Renal cortical epithelial cell (primary cell): ENCODE results near the gene ENDOD1. TPM values are rescaled to one million over a fixed set of nuclear protein-coding genes. Genes with fewer than 3 reads are reported as not detected.

Experiments used
- DNase-seq: peaks from one replicate; pipeline ENCODE4 v3.0.0-alpha.2; 2011; ENCODE audit warnings: low read depth
- total RNA-seq: library from RNA; depleted of rRNA; stranded (reverse); fragments of >200 nt; gene quantifications from 2 replicates; pipeline ENCODE4 v1.2.3, GENCODE V29; 2014

ENDOD1 gene
- total RNA-seq, 1 donor from 2014 or later: 47.9 TPM

DNA sequence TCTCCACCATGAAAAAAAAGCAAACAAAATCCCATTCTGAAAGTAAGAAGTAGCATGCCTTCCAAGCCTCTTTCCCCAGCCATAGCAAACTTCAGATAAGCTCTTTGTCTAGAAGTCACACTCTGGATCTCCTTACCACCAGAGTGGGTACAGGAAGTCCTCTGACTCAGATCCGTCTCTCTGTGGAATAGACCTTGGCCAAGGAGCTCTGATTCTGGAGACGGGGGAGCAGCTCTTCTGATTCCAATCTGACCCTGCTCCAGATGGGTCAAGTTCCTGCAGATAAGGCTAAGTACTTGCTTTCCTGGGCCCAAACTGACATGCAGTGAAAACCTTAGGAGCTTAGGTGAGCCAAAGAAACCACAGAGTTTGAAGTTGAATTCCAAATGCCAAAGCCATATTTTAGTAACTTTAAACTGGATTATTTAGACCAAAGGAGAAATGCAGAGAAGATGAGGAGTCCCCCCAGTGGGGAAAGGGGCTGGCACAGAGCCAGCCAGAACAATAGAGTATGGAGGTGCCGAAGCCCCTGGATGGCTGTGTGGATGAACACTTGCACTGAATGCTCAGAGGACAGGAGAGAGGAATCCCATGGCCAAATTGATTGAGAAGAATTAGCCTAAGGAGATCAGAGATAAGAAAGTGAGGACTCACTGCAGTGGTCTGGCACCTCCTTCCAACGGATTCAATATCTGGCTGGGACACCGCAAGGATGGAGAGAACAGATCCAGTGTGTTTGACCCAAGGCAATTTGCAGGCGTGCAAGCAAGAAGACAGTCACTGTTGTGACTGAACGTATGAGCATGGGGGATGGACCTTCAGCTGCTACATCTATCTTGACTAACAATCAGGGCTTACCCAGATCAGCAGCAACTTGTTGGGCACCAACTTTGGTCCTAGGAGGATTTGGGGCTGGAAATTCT lies 54.9 kb downstream of the ENDOD1 start:
- DNase-seq: no peak

- no peak for DNase-seq
Measured at GRCh38 chr11:95145430-95146060, 55.9 kb downstream of the ENDOD1 start.

- peak; percentile 77 for DNase-seq
Measured at GRCh38 chr11:95147364-95147905, 57.8 kb downstream of the ENDOD1 start.

GRCh38 chr11:95148406-95148805 lies 58.8 kb downstream of the ENDOD1 start:
- DNase-seq: peak; percentile 44

- DNase-seq: no peak
Measured at GRCh38 chr11:95148938-95149337, 59.3 kb downstream of the ENDOD1 start.

DNA sequence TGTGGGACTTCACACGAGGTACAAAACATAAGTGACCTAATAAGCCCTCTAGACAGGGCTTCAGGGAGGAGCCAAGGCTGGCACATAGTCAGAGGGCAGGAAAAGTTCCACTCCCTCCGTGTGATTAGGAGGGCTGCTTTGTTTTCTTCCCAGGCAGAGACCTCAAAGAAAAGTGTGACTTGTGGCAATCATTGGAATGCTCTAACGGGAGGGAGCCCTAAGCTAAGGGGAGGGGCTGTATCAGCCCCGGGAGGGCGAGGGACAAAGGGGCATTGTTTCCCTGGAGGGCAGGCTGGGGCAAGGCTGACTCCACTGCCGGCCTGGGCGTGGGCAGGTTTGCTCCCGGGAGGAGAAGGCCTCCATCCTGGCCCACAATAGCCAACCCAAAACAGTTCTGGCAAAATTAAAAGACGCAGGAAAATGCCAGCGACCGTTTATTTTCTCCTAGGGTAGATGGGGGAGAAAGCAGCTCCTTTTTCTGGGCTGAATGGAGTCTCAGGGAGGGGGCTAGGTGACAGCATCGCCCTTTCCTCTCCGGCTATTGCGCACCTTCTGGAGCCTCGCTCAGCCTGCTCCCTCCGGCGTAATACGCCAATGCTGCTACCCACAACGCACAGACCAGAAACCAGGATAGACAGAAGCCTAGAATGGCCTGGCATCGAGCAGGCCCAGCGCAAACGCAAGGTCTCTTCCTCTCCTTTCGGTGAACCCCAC lies 60.2 kb downstream of the ENDOD1 start:
- DNase-seq: peak; percentile 91

- DNase-seq: peak; percentile 79
Measured at GRCh38 chr11:95150956-95151684, 61.5 kb downstream of the ENDOD1 start.

GRCh38 chr11:95152876-95153856 lies 63.5 kb downstream of the ENDOD1 start:
- no peak for DNase-seq

- no peak for DNase-seq
Measured at GRCh38 chr11:95153857-95154246, 64.2 kb downstream of the ENDOD1 start.

GRCh38 chr11:95154514-95154913 lies 64.9 kb downstream of the ENDOD1 start:
- peak; percentile 60 for DNase-seq

GRCh38 chr11:95155385-95155784 lies 65.7 kb downstream of the ENDOD1 start:
- no peak for DNase-seq

- no peak for DNase-seq
Measured at GRCh38 chr11:95156133-95156721, 66.6 kb downstream of the ENDOD1 start.

DNA sequence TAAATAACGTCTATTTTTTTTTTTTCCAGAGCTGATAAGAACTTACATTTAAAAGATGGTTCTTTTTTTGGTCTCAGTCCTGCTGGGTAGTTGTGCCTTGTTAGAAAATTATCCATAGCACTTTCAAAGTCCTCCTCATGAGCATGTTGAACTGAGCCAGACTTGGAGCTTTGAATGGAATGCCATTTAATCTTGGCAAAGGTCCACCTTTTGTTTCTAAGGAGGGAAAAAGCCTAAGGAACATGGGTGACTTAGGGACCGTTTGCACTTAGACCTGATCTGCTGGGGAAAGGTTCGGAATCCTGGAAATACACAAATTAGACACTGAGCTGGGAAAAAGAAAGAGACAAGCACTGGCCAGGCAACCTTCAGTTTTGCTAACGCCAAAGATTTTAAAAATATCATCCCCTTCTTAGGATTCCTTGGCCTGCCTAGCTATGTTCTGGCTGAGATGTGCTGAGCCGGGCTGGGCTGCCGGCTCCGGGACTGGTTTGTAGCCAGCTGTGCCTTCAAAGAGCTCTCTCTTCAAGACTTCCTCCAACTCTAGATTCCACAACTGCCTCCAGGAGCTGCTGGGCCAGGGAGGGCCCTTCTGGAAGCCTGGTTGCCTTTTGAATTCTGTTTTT lies 67.4 kb downstream of the ENDOD1 start:
- no peak for DNase-seq

- DNase-seq: no peak
Measured at GRCh38 chr11:95157824-95158223, 68.2 kb downstream of the ENDOD1 start.

DNA sequence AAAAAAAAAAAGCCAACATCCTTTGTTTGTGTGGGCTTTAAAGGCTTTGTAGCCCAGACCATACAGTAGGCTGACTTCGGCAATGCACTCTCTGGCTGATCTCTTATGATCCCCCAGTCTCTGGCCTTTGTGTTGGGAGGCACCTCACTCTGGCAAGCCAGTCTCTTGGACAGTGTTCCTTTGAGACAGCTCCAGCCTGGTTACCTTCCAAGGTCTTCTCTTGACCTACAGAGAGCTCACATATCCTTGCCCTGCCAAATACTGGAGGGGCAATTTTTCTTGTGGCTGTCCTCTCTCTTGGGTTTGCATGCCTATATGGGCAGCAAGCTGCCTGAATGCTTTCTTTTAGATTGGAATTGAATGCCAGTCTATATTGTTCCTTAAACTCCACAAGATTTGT lies 71.6 kb downstream of the ENDOD1 start:
- no peak for DNase-seq

GRCh38 chr11:95163106-95163505 lies 73.5 kb downstream of the ENDOD1 start:
- DNase-seq: no peak

DNA sequence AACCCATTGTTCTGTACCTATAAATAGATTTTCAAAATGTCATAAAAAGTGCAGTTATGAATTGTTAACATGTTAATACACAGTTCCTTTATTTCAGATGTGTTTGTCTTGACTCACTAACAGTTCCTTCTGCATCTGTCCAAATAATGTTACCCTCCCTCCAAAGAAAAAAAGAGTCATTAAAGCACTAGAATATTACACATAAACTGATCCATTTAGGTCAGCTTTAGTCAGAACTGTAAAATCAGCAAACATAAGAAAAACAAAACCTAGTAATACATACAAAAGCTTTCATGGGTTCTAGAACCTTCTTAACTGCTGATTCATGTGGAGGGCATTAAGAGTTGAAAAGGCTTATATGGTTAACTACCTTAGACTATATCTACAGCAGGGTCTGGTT lies 76.0 kb downstream of the ENDOD1 start:
- DNase-seq: no peak

DNA sequence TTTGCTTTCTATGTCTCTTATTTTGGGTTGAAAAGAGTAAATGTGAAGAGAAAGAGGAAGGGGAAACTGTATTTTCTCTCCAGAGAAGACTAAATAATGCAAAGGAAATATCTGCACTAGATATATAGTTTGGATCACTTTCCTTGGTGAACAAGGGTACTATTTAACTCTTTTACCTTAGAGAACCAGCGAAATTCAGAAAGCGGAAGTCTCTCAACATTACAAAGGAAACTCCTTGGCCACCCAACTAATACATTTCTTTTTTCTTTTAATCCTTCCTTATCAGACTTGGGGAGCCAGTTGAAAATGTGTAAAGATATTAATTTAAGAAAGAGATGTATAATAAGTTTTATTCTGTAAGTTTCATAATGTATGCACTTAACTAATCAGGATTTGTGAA lies 77.1 kb downstream of the ENDOD1 start:
- no peak for DNase-seq

- no peak for DNase-seq
Measured at GRCh38 chr11:95170294-95170693, 80.6 kb downstream of the ENDOD1 start.
